HEK293 (cell line): ENCODE measurements around the gene DLEC1.

Experiments used
- AEBP2 ChIP-seq: fragments of 450-650 bp; formaldehyde crosslinking; IDR thresholded peaks from 2 replicates; pipeline ENCODE4 v1.5.1; 2016; ENCODE audit warnings: missing biosample characterization, missing genetic modification characterization, borderline replicate concordance
- CTCF ChIP-seq: fragments of 450-650 bp; formaldehyde crosslinking; IDR thresholded peaks from 2 replicates; pipeline ENCODE4 v1.5.1; 2016; ENCODE audit warnings: missing biosample characterization, missing genetic modification characterization
- KLF16 ChIP-seq: fragments of 450-650 bp; formaldehyde crosslinking; IDR thresholded peaks from 2 replicates; pipeline ENCODE4 v1.5.1; 2017; ENCODE audit warnings: missing biosample characterization, missing genetic modification characterization
- MYNN ChIP-seq: fragments of 450-650 bp; formaldehyde crosslinking; IDR thresholded peaks from 2 replicates; pipeline ENCODE4 v1.5.1; 2016; ENCODE audit warnings: missing biosample characterization, missing genetic modification characterization, borderline replicate concordance
- YY1 ChIP-seq: fragments of 450-650 bp; formaldehyde crosslinking; IDR thresholded peaks from 2 replicates; pipeline ENCODE4 v1.5.1; 2018; ENCODE audit warnings: missing biosample characterization, missing genetic modification characterization
- ZBTB44 ChIP-seq: fragments of 450-650 bp; IDR thresholded peaks from 2 replicates; pipeline ENCODE4 v1.5.1; 2018; ENCODE audit warnings: missing biosample characterization, mild to moderate bottlenecking, missing genetic modification characterization
- ZNF518A ChIP-seq: fragments of 450-650 bp; formaldehyde crosslinking; conservative IDR thresholded peaks from 2 replicates; pipeline ENCODE4 v1.5.1; 2016; ENCODE audit warnings: low read depth, missing biosample characterization, missing genetic modification characterization
- ZNF571 ChIP-seq: fragments of 450-650 bp; formaldehyde crosslinking; IDR thresholded peaks from 2 replicates; pipeline ENCODE4 v1.5.0; 2017; ENCODE audit warnings: missing biosample characterization, missing genetic modification characterization
- ZNF600 ChIP-seq: fragments of 450-650 bp; formaldehyde crosslinking; IDR thresholded peaks from 2 replicates; pipeline ENCODE4 v1.5.1; 2016; ENCODE audit warnings: missing biosample characterization, missing genetic modification characterization
- TF ChIP-seq, protein P1 (sequence below): fragments of 450-650 bp; formaldehyde crosslinking; IDR thresholded peaks from 2 replicates; pipeline ENCODE4 v1.5.1; 2016; ENCODE audit warnings: missing biosample characterization, missing genetic modification characterization, low read depth

GRCh38 chr3:38105525-38105924 is 66.5 kb downstream of the DLEC1 start:
- no peak for TF ChIP-seq KLF16 (tag by site-specific recombination)
- TF ChIP-seq ZNF571 (tag by site-specific recombination) = no peak
- no peak for TF ChIP-seq MYNN (tag by site-specific recombination)
- no peak for TF ChIP-seq YY1 (tag by site-specific recombination)
- TF ChIP-seq, protein P1, sequence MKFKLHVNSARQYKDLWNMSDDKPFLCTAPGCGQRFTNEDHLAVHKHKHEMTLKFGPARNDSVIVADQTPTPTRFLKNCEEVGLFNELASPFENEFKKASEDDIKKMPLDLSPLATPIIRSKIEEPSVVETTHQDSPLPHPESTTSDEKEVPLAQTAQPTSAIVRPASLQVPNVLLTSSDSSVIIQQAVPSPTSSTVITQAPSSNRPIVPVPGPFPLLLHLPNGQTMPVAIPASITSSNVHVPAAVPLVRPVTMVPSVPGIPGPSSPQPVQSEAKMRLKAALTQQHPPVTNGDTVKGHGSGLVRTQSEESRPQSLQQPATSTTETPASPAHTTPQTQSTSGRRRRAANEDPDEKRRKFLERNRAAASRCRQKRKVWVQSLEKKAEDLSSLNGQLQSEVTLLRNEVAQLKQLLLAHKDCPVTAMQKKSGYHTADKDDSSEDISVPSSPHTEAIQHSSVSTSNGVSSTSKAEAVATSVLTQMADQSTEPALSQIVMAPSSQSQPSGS (tag by site-specific recombination) = no peak
- no peak for TF ChIP-seq ZNF600 (tag by site-specific recombination)
- no peak for TF ChIP-seq ZNF518A
- TF ChIP-seq ZBTB44 (tag by site-specific recombination) = no peak
- TF ChIP-seq AEBP2 (tag by site-specific recombination) = no peak
- no peak for TF ChIP-seq CTCF (tag by site-specific recombination)
